ENCODE results near the gene ZNF573. TPM values are rescaled to one million over a fixed set of nuclear protein-coding genes. Genes with fewer than 3 reads are reported as not detected.

ZNF573 gene
- total RNA-seq, 1 donor, result 6.9 TPM

DNA sequence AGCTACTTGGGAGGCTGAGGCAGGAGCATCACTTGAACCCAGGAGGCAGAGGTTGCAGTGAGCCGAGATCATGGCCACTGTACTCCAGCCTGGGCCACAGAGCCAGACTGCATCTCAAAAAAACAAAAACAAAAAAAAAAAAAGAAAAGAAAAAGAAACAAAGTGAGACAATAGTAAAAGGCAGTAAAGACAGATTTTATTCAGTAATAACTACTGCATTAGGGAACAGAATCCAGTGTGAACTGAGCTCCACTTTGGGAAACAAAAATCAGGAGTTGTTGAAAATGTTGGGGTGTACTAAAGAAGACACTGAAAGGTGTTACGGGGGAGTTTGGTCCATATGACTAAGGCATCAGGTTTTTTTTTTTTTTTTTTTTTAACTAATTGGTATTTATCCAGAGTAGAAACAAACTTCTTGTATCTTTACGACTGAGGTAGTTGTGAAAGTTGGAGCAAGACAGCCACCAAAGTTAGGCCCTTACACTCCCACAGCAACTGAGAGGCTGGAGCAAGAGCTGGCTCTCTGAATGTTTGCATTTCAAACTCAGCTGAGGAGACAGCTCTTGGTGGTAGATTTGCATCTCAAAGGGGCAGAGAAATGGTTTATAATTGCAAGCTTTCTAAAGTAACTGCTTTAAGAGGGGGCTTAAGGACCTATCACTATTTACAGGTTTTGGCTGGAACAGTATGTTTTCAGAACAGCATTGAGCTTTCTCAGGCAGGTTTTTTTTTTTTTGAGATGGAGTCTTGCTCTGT lies 84.1 kb downstream of the ZNF573 start:
- Histone ChIP-seq H3K9me3 (ENCODE audit: low read depth, low read length) (peaks cover 9% of the 10 kb centered on the region), H3K27ac (ENCODE audit: low read depth, low read length) (no peak overlapping the region), H3K4me3 (ENCODE audit: insufficient read depth, low read length) (no peak overlapping the region), H3K36me3 (ENCODE audit: insufficient read depth, low read length) (peaks cover 16% of the 10 kb centered on the region), H3K4me2 (ENCODE audit: insufficient read depth, low read length) (no peak overlapping the region), H3K4me1 (ENCODE audit: insufficient read depth, low read length) (no peaks in the 10 kb centered on the region), H3K27me3 (ENCODE audit: insufficient read depth, low read length) (no peaks in the 10 kb centered on the region), H2AFZ (ENCODE audit: low read length) (no peak overlapping the region), H3K79me2 (ENCODE audit: insufficient read depth, low read length) (no peaks in the 10 kb centered on the region), H4K20me1 (ENCODE audit: insufficient read depth, low read length) (no peaks in the 10 kb centered on the region)
- TF ChIP-seq, protein P1, sequence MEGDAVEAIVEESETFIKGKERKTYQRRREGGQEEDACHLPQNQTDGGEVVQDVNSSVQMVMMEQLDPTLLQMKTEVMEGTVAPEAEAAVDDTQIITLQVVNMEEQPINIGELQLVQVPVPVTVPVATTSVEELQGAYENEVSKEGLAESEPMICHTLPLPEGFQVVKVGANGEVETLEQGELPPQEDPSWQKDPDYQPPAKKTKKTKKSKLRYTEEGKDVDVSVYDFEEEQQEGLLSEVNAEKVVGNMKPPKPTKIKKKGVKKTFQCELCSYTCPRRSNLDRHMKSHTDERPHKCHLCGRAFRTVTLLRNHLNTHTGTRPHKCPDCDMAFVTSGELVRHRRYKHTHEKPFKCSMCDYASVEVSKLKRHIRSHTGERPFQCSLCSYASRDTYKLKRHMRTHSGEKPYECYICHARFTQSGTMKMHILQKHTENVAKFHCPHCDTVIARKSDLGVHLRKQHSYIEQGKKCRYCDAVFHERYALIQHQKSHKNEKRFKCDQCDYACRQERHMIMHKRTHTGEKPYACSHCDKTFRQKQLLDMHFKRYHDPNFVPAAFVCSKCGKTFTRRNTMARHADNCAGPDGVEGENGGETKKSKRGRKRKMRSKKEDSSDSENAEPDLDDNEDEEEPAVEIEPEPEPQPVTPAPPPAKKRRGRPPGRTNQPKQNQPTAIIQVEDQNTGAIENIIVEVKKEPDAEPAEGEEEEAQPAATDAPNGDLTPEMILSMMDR (IDR thresholded peaks at IDR 0.05; ENCODE audit: extremely low read depth, low read depth, low read length), result no peak
- DNase-seq (ENCODE audit: insufficient read length, low spot score, missing footprints), result peak; percentile 31

- Histone ChIP-seq H3K27me3 (ENCODE audit: insufficient read depth, low read length) (no peaks in the 10 kb centered on the region), H3K27ac (ENCODE audit: low read depth, low read length) (no peak overlapping the region), H3K4me1 (ENCODE audit: insufficient read depth, low read length) (no peaks in the 10 kb centered on the region), H3K4me2 (ENCODE audit: insufficient read depth, low read length) (no peak overlapping the region), H3K9me3 (ENCODE audit: low read depth, low read length) (no peaks in the 10 kb centered on the region), H2AFZ (ENCODE audit: low read length) (peak overlapping the region; percentile 29), H3K79me2 (ENCODE audit: insufficient read depth, low read length) (no peaks in the 10 kb centered on the region), H3K4me3 (ENCODE audit: insufficient read depth, low read length) (no peak overlapping the region), H3K36me3 (ENCODE audit: insufficient read depth, low read length) (no peaks in the 10 kb centered on the region), H4K20me1 (ENCODE audit: insufficient read depth, low read length) (no peaks in the 10 kb centered on the region)
- TF ChIP-seq, protein P1 (IDR thresholded peaks at IDR 0.05; ENCODE audit: extremely low read depth, low read depth, low read length), result no peak
- peak; percentile 41 for DNase-seq (ENCODE audit: insufficient read length, low spot score, missing footprints)
Observed at GRCh38 chr19:37692956-37693620, 86.3 kb downstream of the ZNF573 start.

DNA sequence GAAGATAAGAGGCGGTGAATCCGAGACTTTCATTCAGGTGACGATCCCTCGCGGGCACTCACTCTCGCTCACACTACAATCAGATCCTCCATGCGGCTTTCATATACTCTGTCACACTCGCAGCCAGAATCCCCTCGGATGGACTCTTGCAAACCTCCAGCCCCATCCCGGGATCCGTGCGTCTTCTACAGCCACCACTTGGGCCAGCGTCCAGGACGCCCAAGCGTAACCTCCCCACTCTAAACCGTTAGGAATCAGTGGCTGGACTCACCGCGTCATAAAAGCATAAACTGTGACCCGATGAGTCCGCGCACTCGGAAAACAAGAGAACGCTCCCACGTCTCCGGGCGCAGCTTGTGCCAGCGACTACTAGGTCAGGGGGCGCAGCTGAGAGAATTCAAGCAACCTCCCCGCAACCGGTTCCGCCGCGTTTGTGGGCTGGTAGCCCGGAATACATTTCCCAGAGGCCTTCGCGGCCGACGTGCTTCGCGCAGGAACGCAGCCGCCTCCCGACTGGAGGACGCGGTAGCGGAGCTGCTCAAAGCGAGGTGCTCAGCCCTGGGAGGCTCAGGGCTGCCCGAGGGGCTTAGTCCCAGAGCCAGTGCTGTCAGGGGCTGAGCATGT lies 87.4 kb downstream of the ZNF573 start:
- H3K27ac ChIP-seq (ENCODE audit: low read depth, low read length), result peak overlapping the region; percentile 60
- no peaks in the 10 kb centered on the region for H3K27me3 ChIP-seq (ENCODE audit: insufficient read depth, low read length)
- no peaks in the 10 kb centered on the region for H3K9me3 ChIP-seq (ENCODE audit: low read depth, low read length)

More for the DNA sequence above, 87.4 kb downstream of the ZNF573 start:
- Histone ChIP-seq H3K4me1 (ENCODE audit: insufficient read depth, low read length) (no peaks in the 10 kb centered on the region), H2AFZ (ENCODE audit: low read length) (peak overlapping the region; percentile 89), H3K4me3 (ENCODE audit: insufficient read depth, low read length) (peak overlapping the region; percentile 74), H3K4me2 (ENCODE audit: insufficient read depth, low read length) (peak overlapping the region; percentile 77), H4K20me1 (ENCODE audit: insufficient read depth, low read length) (no peaks in the 10 kb centered on the region), H3K79me2 (ENCODE audit: insufficient read depth, low read length) (no peaks in the 10 kb centered on the region), H3K36me3 (ENCODE audit: insufficient read depth, low read length) (no peaks in the 10 kb centered on the region)
- peak; percentile 95 for DNase-seq (ENCODE audit: insufficient read length, low spot score, missing footprints)
- TF ChIP-seq, protein P1 (IDR thresholded peaks at IDR 0.05; ENCODE audit: extremely low read depth, low read depth, low read length), result peak; percentile 6

Small RNAs within 50 kb of the gene (small RNA-seq; reads per million reads assigned to genes)
- gene SELENOKP1, result not detected

Other genes with a start within 250 kb of the ZNF573 start
- gene ZNF571, start 184.8 kb downstream of the ZNF573 start, total RNA-seq, result 5.6 and 6.2 TPM in 2 replicates
- gene ZNF540, start 184.7 kb downstream of the ZNF573 start, total RNA-seq, result 0.72 and 2.1 TPM in 2 replicates
- gene ZFP30, start 124.1 kb downstream of the ZNF573 start, total RNA-seq, result 19.2 and 24.2 TPM in 2 replicates
- gene ZNF607, start 59.8 kb downstream of the ZNF573 start, total RNA-seq, result 3.6 and 4.7 TPM in 2 replicates
- gene WDR87, start 127.0 kb upstream of the ZNF573 start, total RNA-seq, result not detected in 2 replicates
- 16.2 and 17.4 TPM in 2 replicates for gene SIPA1L3, start 127.6 kb upstream of the ZNF573 start, total RNA-seq

Measured in osteoblast (primary cell).